GM06990 (cell line): Measurements from ENCODE around the gene PPM1G.
"Not testable (repeated sequence)": the region's sequence is repeated elsewhere in the genome, so short reads cannot be mapped to it uniquely, and the experiment has no call there.

Source experiments
- DNase-seq: peaks from one replicate; pipeline ENCODE4 v3.0.0-alpha.2; 2011; ENCODE audit not compliant: insufficient read length; ENCODE audit errors: extremely low read depth
- H3K27me3 ChIP-seq: replicated peaks from 2 replicates; pipeline ENCODE4 v1.6.0; 2011; ENCODE audit warnings: low read length; ENCODE audit not compliant: control insufficient read depth, insufficient read depth
- H3K36me3 ChIP-seq: 2 replicates; pipeline ENCODE4 v1.5.1; 2011; ENCODE audit warnings: low read length; ENCODE audit not compliant: control insufficient read depth, insufficient read depth
- H3K4me3 ChIP-seq: replicated peaks from 2 replicates; pipeline ENCODE4 v1.5.1; 2011; ENCODE audit warnings: low read depth, mild to moderate bottlenecking, control low read depth, low read length
- TF ChIP-seq, protein P1 (sequence below): IDR thresholded peaks from 2 replicates; pipeline ENCODE4 v1.5.1; 2011; ENCODE audit warnings: low read length, control low read depth, mild to moderate bottlenecking, inconsistent platforms; ENCODE audit not compliant: insufficient read depth, poor library complexity, severe bottlenecking

Gene PPM1G

GRCh38 chr2:27435628-27436027 is 26.2 kb upstream of the PPM1G start:
- H3K27me3 ChIP-seq = no peaks in the 10 kb centered on the region
- TF ChIP-seq, protein P1, sequence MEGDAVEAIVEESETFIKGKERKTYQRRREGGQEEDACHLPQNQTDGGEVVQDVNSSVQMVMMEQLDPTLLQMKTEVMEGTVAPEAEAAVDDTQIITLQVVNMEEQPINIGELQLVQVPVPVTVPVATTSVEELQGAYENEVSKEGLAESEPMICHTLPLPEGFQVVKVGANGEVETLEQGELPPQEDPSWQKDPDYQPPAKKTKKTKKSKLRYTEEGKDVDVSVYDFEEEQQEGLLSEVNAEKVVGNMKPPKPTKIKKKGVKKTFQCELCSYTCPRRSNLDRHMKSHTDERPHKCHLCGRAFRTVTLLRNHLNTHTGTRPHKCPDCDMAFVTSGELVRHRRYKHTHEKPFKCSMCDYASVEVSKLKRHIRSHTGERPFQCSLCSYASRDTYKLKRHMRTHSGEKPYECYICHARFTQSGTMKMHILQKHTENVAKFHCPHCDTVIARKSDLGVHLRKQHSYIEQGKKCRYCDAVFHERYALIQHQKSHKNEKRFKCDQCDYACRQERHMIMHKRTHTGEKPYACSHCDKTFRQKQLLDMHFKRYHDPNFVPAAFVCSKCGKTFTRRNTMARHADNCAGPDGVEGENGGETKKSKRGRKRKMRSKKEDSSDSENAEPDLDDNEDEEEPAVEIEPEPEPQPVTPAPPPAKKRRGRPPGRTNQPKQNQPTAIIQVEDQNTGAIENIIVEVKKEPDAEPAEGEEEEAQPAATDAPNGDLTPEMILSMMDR = no peak
- DNase-seq = no peak
- no peak overlapping the region for H3K4me3 ChIP-seq
- peaks cover 31% of the 10 kb centered on the region for H3K36me3 ChIP-seq

GRCh38 chr2:27431395-27431794 is 22.0 kb upstream of the PPM1G start:
- no peak overlapping the region for H3K4me3 ChIP-seq
- TF ChIP-seq, protein P1 = no peak
- peaks cover 18% of the 10 kb centered on the region for H3K36me3 ChIP-seq
- no peaks in the 10 kb centered on the region for H3K27me3 ChIP-seq
- DNase-seq = no peak

GRCh38 chr2:27428978-27429541 is 19.7 kb upstream of the PPM1G start:
- TF ChIP-seq, protein P1 = no peak
- peaks cover 6% of the 10 kb centered on the region for H3K36me3 ChIP-seq
- no peaks in the 10 kb centered on the region for H3K27me3 ChIP-seq
- DNase-seq = peak; percentile 92
- peak overlapping the region; percentile 92 for H3K4me3 ChIP-seq

DNA sequence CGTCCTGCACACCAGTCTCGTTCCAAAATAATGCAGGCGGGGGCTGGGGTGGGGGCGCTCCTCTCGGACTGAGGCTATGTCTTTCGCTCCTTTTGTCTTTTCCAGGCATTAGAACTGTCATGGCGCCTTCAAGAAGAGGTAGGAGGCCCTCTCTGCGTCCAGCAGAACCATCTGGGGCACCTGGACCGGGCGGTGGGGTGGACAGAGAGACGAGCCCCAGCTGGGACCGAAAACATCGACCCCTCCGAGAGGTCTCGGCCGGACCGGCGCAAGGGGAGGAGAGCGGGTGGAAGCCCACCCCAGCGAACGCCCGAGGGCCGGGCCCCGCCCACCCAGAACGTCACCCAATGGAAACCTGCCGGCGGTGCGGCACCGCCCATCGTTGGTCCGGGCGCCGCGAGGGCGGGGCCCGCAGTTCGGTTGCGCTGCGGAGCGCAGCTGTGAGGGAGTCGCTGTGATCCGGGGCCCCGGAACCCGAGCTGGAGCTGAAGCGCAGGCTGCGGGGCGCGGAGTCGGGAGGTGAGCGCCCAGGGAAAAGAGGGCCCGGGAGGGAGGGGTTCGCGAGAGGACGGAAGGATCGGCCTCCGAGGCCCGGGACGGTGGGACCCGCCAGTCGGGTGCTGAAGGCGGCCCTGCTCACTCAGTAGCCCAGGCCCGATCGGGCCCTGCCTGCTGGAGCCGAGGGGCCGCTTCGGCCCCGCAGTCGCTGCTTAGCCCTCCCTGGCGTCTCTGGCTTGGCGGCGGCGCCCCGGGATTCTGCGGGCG is 19.0 kb upstream of the PPM1G start, which contains the start of gene NRBP1:
TSS of gene NRBP1 (plus strand) at position 419 of the 765 bp plus-strand sequence. CDS start 4,643 bp downstream, outside the sequence.
- TF ChIP-seq, protein P1 = peak; percentile 7
- peak; percentile 94 for DNase-seq
- Histone ChIP-seq H3K27me3 (no peaks in the 10 kb centered on the region), H3K36me3 (peaks cover 3% of the 10 kb centered on the region), H3K4me3 (peak within 1 kb of the TSS; percentile 92)

DNA sequence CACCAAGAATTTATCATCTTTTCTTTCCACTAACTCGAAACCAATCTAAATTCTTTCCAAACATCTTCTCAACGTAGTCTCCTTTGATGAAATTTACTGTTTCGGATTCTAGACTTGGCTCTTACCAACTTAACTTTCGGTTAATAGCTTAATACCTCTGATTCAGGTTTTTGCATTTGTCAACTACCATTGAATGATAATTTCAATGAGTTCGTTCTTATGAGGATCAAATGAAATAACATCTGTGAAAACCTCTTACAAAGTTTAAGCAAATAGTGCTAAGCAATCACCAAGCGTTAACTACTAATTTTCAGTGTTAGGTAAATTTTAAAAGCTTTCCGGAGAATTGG is 18.4 kb upstream of the PPM1G start:
- H3K27me3 ChIP-seq = no peaks in the 10 kb centered on the region
- H3K36me3 ChIP-seq = no peaks in the 10 kb centered on the region
- TF ChIP-seq, protein P1 = no peak
- no peak for DNase-seq
- H3K4me3 ChIP-seq = peak overlapping the region; percentile 92

DNA sequence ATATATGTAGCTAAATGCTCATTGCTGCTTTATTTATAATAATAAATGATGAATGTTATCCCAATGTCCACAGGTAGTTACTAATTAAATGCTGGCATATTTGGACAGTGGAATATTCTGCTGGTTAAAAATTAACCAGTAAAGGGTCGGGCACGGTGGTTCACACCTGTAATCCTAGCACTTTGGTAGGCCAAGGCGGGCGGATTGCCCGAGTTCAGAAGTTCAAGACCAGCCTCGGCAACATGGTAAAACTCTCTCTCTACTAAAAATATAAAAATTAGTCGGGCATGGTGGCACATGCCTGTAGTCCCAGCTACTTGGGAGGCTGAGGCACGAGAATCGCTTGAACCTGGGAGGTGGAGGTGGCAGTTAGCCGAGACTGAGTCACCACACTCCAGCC is 15.6 kb upstream of the PPM1G start:
- DNase-seq, H3K27me3 ChIP-seq: not testable (repeated sequence)

More for the DNA sequence above, 15.6 kb upstream of the PPM1G start:
- not testable (repeated sequence) for H3K4me3 ChIP-seq, H3K36me3 ChIP-seq
